A673 (cell line): ENCODE measurements around the gene CYP4F3. TPM values are rescaled to one million over a fixed set of nuclear protein-coding genes. Genes with fewer than 3 reads are reported as not detected.

Source experiments
- BruUV-seq: library from RNA; stranded (reverse); fragments of 400-500 nt; replicated peaks from 2 replicates; lab custom pipeline; 2021; lab: Mats Ljungman, UMichigan
- CTCF ChIA-PET: fragments of 300-600 bp; sonication (Branson Sonifier 250); formaldehyde crosslinking; loops from one replicate; lab custom pipeline; 2022; ENCODE audit warnings: antibody characterized with exemption; lab: Charles Lee
- POLR2A ChIA-PET: fragments of 300-600 bp; sonication (Branson Sonifier 250); formaldehyde crosslinking; loops from one replicate; lab custom pipeline; 2022; ENCODE audit warnings: antibody characterized with exemption; ENCODE audit not compliant: low non-redundant PET; lab: Charles Lee
- DNase-seq: peaks from one replicate; pipeline ENCODE4 v3.0.0-alpha.2; 2015; ENCODE audit warnings: low spot score
- H3K27ac ChIP-seq: fragments of 200-600 bp; sonication (generic); 2 replicates; pipeline ENCODE4 v1.5.1; 2016; ENCODE audit warnings: mixed run types, low read depth, mild to moderate bottlenecking, mixed read lengths, antibody characterized with exemption, low read length; ENCODE audit not compliant: poor library complexity, severe bottlenecking
- H3K27me3 ChIP-seq: fragments of 200-600 bp; sonication (generic); replicated peaks from 2 replicates; pipeline ENCODE4 v1.6.1; 2017; ENCODE audit warnings: mixed run types, low read depth, mild to moderate bottlenecking, mixed read lengths, antibody characterized with exemption, low read length; ENCODE audit not compliant: insufficient read depth, poor library complexity
- H3K36me3 ChIP-seq: fragments of 200-600 bp; sonication (generic); 2 replicates; pipeline ENCODE4 v1.6.1; 2016; ENCODE audit warnings: mixed run types, mild to moderate bottlenecking, mixed read lengths, antibody characterized with exemption, low read length; ENCODE audit not compliant: insufficient read depth, poor library complexity, severe bottlenecking
- H3K4me1 ChIP-seq: fragments of 200-600 bp; sonication (generic); 2 replicates; pipeline ENCODE4 v1.6.1; 2017; ENCODE audit warnings: mixed run types, mild to moderate bottlenecking, mixed read lengths, antibody characterized with exemption, low read length; ENCODE audit not compliant: insufficient read depth, poor library complexity, severe bottlenecking
- H3K4me3 ChIP-seq: fragments of 200-600 bp; sonication (generic); 2 replicates; pipeline ENCODE4 v1.5.1; 2016; ENCODE audit warnings: low read depth, mixed run types, mild to moderate bottlenecking, mixed read lengths, low read length; ENCODE audit not compliant: poor library complexity, severe bottlenecking
- H3K9me3 ChIP-seq: fragments of 200-600 bp; sonication (generic); 2 replicates; pipeline ENCODE4 v1.6.1; 2016; ENCODE audit warnings: mixed run types, low read depth, mild to moderate bottlenecking, mixed read lengths, antibody characterized with exemption, low read length; ENCODE audit not compliant: poor library complexity, severe bottlenecking
- CTCF ChIP-seq: fragments of 300-800, 200-600 bp; sonication (generic); conservative IDR thresholded peaks from 2 replicates; pipeline ENCODE4 v1.5.1; 2017; ENCODE audit warnings: low read depth, mild to moderate bottlenecking, antibody characterized with exemption, low read length, moderate library complexity, mixed read lengths
- EZH2 ChIP-seq: fragments of 200-600 bp; sonication (generic); IDR thresholded peaks from 2 replicates; pipeline ENCODE4 v1.6.1; 2017; ENCODE audit warnings: borderline replicate concordance, low read depth, mild to moderate bottlenecking, mixed read lengths, antibody characterized with exemption, low read length; ENCODE audit not compliant: poor library complexity, severe bottlenecking
- intact Hi-C: fragments of 100-400 bp; cut with micrococcal nuclease; formaldehyde crosslinking; loops from one replicate; pipeline ENCODE4 v1.10.0; 2022; ENCODE audit not compliant: unreplicated experiment
- total RNA-seq: library from RNA; stranded (reverse); gene quantifications from 2 replicates; pipeline ENCODE4 v1.2.3, GENCODE V29; 2021

CYP4F3 gene
- total RNA-seq, 1 experiment from 2014 or later = not detected

DNA sequence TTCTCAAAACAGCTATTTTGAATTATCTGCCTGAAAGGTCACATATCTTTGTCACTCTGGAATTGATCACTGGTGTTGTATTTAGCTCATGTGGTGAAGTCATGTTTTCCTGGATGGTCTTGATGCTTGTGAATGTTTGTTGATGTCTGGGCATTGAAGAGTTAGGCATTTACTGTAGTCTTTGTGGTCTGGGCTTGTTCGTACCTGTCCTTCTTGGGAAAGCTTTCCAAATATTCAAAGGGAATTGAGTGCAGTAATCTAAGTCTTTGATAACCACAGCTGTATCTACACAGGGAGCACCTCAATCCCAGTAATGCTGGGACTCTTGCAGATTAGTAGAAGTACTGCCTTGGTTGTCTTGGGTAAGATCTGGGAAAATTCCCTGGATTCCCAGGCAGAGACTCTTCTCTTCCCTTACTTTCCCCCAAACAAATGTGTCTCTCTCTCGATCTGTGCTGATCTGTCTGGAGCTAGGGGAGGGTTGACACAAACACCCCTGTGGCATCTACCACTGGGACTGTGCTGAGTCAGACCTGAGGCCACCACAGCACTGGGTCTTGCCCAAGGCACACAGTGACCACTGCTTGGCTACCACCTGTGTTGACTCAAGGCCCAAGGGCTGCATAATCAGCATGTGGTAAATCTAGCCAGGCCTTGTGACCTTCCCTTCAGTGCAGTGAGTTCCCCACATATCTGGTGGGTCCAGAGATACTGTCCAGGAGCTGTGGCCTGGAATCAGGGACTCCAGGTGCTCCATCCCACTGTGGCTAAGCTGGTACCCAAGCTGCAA lies 5.5 kb upstream of the CYP4F3 start:
- TF ChIP-seq CTCF (no peak), EZH2 (no peak)
- POLR2A ChIA-PET = no interaction called here
- H3K4me1 ChIP-seq = no peaks in the 10 kb centered on the region
- no peak for DNase-seq
- H3K36me3 ChIP-seq = no peaks in the 10 kb centered on the region
- peaks cover 8% of the 10 kb centered on the region for H3K27me3 ChIP-seq
- no peak overlapping the region for H3K4me3 ChIP-seq
- BruUV-seq = no TSS peak
- CTCF ChIA-PET = no interaction called here
- no peaks in the 10 kb centered on the region for H3K9me3 ChIP-seq
- intact Hi-C loops = no loop called here
- H3K27ac ChIP-seq = no peak overlapping the region

- H3K4me3 ChIP-seq = no peak overlapping the region
- intact Hi-C loops = no loop called here
- no peaks in the 10 kb centered on the region for H3K4me1 ChIP-seq
- no peak overlapping the region for H3K27ac ChIP-seq
- H3K36me3 ChIP-seq = no peaks in the 10 kb centered on the region
- H3K9me3 ChIP-seq = no peaks in the 10 kb centered on the region
- BruUV-seq = no TSS peak
- ChIA-PET POLR2A (no interaction called here), CTCF (no interaction called here)
- no peak for TF ChIP-seq CTCF
- TF ChIP-seq EZH2 = no peak
- no peak for DNase-seq
- peaks cover 8% of the 10 kb centered on the region for H3K27me3 ChIP-seq
Measured at GRCh38 chr19:15636026-15636425, 4.7 kb upstream of the CYP4F3 start.

GRCh38 chr19:15639596-15639995 lies 1.1 kb upstream of the CYP4F3 start:
- Histone ChIP-seq H3K9me3 (no peaks in the 10 kb centered on the region), H3K27me3 (peaks cover 6% of the 10 kb centered on the region), H3K36me3 (no peaks in the 10 kb centered on the region), H3K4me3 (no peak overlapping the region), H3K4me1 (no peaks in the 10 kb centered on the region), H3K27ac (no peak overlapping the region)
- CTCF ChIA-PET = no interaction called here
- no peak for DNase-seq
- BruUV-seq = no TSS peak
- POLR2A ChIA-PET = no interaction called here
- no peak for TF ChIP-seq CTCF
- no peak for TF ChIP-seq EZH2
- intact Hi-C loops = no loop called here
